ENCODE results near the gene ENAH.

ENAH gene

GRCh38 chr1:225554216-225554812 is 98.6 kb downstream of the ENAH start:
- peak; percentile 45 for DNase-seq

GRCh38 chr1:225549821-225550220 is 103.1 kb downstream of the ENAH start:
- no peak for DNase-seq

- peak; percentile 17 for DNase-seq
These were observed 104.6 kb downstream of the ENAH start for GRCh38 chr1:225548140-225548857.

GRCh38 chr1:225545649-225546048 is 107.3 kb downstream of the ENAH start:
- DNase-seq: no peak

GRCh38 chr1:225544924-225545323 is 108.0 kb downstream of the ENAH start:
- peak; percentile 25 for DNase-seq

GRCh38 chr1:225544263-225544662 is 108.7 kb downstream of the ENAH start:
- peak; percentile 41 for DNase-seq

- no peak for DNase-seq
These were observed 109.6 kb downstream of the ENAH start for GRCh38 chr1:225543350-225543749.

GRCh38 chr1:225541383-225541782 is 111.5 kb downstream of the ENAH start:
- no peak for DNase-seq

- DNase-seq: no peak
These were observed 113.3 kb downstream of the ENAH start for GRCh38 chr1:225539575-225539974.

- no peak for DNase-seq
These were observed 113.9 kb downstream of the ENAH start for GRCh38 chr1:225539069-225539468.

GRCh38 chr1:225537554-225538251 is 115.2 kb downstream of the ENAH start:
- DNase-seq: no peak

- no peak for DNase-seq
These were observed 117.6 kb downstream of the ENAH start for GRCh38 chr1:225535280-225535679.

- DNase-seq: no peak
These were observed 118.2 kb downstream of the ENAH start for GRCh38 chr1:225534772-225535171.

- peak; percentile 17 for DNase-seq
These were observed 118.8 kb downstream of the ENAH start for GRCh38 chr1:225534135-225534534.

GRCh38 chr1:225533238-225533637 is 119.7 kb downstream of the ENAH start:
- peak; percentile 48 for DNase-seq

GRCh38 chr1:225532240-225532944 is 120.5 kb downstream of the ENAH start:
- DNase-seq: peak; percentile 55

GRCh38 chr1:225529726-225530125 is 123.2 kb downstream of the ENAH start:
- no peak for DNase-seq

GRCh38 chr1:225527575-225527974 is 125.3 kb downstream of the ENAH start:
- DNase-seq: no peak

GRCh38 chr1:225526878-225527277 is 126.0 kb downstream of the ENAH start:
- no peak for DNase-seq

GRCh38 chr1:225525377-225525776 is 127.5 kb downstream of the ENAH start:
- no peak for DNase-seq

GRCh38 chr1:225524570-225524969 is 128.4 kb downstream of the ENAH start:
- no peak for DNase-seq

- no peak for DNase-seq
These were observed 129.5 kb downstream of the ENAH start for GRCh38 chr1:225523263-225523950.
